Liver (tissue), 9 donors: ENCODE data around the gene ERN1. TPM values are rescaled to one million over a fixed set of nuclear protein-coding genes. Genes with fewer than 3 reads are reported as not detected.
A peak's percentile ranks its signal among the peaks of the same experiment; 100 is the strongest.

ENCODE experiments used
- DNase-seq: peaks from one replicate; pipeline ENCODE4 v3.0.0-alpha.2; 2017; ENCODE audit warnings: low spot score
- H3K27ac ChIP-seq, 2 donors: one replicate each; pipeline ENCODE4 v1.7.0; 2013; ENCODE audit warnings: inconsistent platforms in 2 of 2, low read length in 2 of 2, control low read depth in 1 of 2, low read depth in 1 of 2, mild to moderate bottlenecking in 1 of 2
- H3K27me3 ChIP-seq, 4 donors: one replicate each; pipeline versions ENCODE4 v1.6.1 to v1.7.0; 2013; ENCODE audit warnings: low read length in 3 of 4, inconsistent platforms in 1 of 4, mild to moderate bottlenecking in 1 of 4, moderate library complexity in 1 of 4; ENCODE audit not compliant: control insufficient read depth in 4 of 4, insufficient read depth in 4 of 4
- H3K36me3 ChIP-seq, 4 donors: one replicate each; pipeline versions ENCODE4 v1.6.1 to v1.7.0; 2013; ENCODE audit warnings: low read length in 3 of 4, mild to moderate bottlenecking in 3 of 4, low read depth in 1 of 4, moderate library complexity in 1 of 4; ENCODE audit not compliant: control insufficient read depth in 4 of 4, insufficient read depth in 3 of 4
- H3K4me1 ChIP-seq, 4 donors: one replicate each; pipeline versions ENCODE4 v1.6.1 to v1.7.0; 2013; ENCODE audit warnings: low read length in 3 of 4, mild to moderate bottlenecking in 3 of 4, moderate library complexity in 1 of 4; ENCODE audit not compliant: control insufficient read depth in 4 of 4, insufficient read depth in 4 of 4
- H3K4me3 ChIP-seq, 3 donors: one replicate each; pipeline versions ENCODE4 v1.6.1 to v1.7.0; 2013; ENCODE audit warnings: low read length in 3 of 3, control low read depth in 1 of 3, low read depth in 1 of 3, mild to moderate bottlenecking in 1 of 3
- H3K9ac ChIP-seq, 2 donors: one replicate each; pipeline ENCODE4 v1.7.0; 2013; ENCODE audit warnings: low read length in 2 of 2, mild to moderate bottlenecking in 2 of 2, moderate library complexity in 2 of 2, control low read depth in 1 of 2, low read depth in 1 of 2
- H3K9me3 ChIP-seq, 4 donors: one replicate each; pipeline versions ENCODE4 v1.6.1 to v1.7.0; 2013; ENCODE audit warnings: low read length in 3 of 4; ENCODE audit not compliant: control insufficient read depth in 4 of 4
- EGR1 ChIP-seq, 2 donors: IDR thresholded peaks; 2 replicates each; pipeline ENCODE4 v1.6.1; 2016 to 2018; ENCODE audit warnings: antibody characterized with exemption in 2 of 2, low read depth in 2 of 2
- FOXA1 ChIP-seq: IDR thresholded peaks from 2 replicates; pipeline ENCODE4 v1.6.1; 2016; ENCODE audit warnings: antibody characterized with exemption
- FOXA2 ChIP-seq: IDR thresholded peaks from 2 replicates; pipeline ENCODE4 v1.6.1; 2016; ENCODE audit warnings: antibody characterized with exemption
- GABPA ChIP-seq, 2 donors: IDR thresholded peaks in 1 of 2; conservative IDR thresholded peaks in 1 of 2; 2 replicates each; pipeline ENCODE4 v1.6.1; 2016; ENCODE audit warnings: antibody characterized with exemption in 2 of 2, mild to moderate bottlenecking in 1 of 2, moderate library complexity in 1 of 2
- HNF4A ChIP-seq, 2 donors: conservative IDR thresholded peaks; 2 replicates each; pipeline ENCODE4 v1.6.1; 2016; ENCODE audit warnings: antibody characterized with exemption in 2 of 2, mild to moderate bottlenecking in 2 of 2
- HNF4G ChIP-seq: IDR thresholded peaks from 2 replicates; pipeline ENCODE4 v1.6.1; 2016; ENCODE audit warnings: antibody characterized with exemption
- REST ChIP-seq: IDR thresholded peaks from 2 replicates; pipeline ENCODE4 v1.6.1; 2016; ENCODE audit warnings: antibody characterized with exemption, mild to moderate bottlenecking
- TAF1 ChIP-seq: conservative IDR thresholded peaks from 2 replicates; pipeline ENCODE4 v1.6.1; 2016; ENCODE audit warnings: antibody characterized with exemption, mild to moderate bottlenecking
- YY1 ChIP-seq: IDR thresholded peaks from 2 replicates; pipeline ENCODE4 v1.6.1; 2016; ENCODE audit warnings: antibody characterized with exemption, mild to moderate bottlenecking
- WGBS: extraction: QIAGEN DNeasy Blood & Tissue Kit; methylation state at CpG from one replicate; pipeline ENCODE4 v1.1.7; 2013; 5-methylcytosine and 5-hydroxymethylcytosine counted together
- polyA plus RNA-seq, 2 donors: library from polyadenylated mRNA; stranded (reverse) in 1 of 2; unstranded in 1 of 2; fragments of 200-250 nt in 1 of 2; fragments of >200 nt in 1 of 2; fragmentation: Nextera tagmentation in 1 of 2; extraction: Ambion mirVana in 1 of 2; gene quantifications; one replicate each; pipeline versions ENCODE4 v1.2.1 to v1.2.3, GENCODE V29; 2013 to 2015
- total RNA-seq, 2 donors: library from RNA; depleted of rRNA; stranded (reverse); fragments of >200 nt; gene quantifications; one replicate each; pipeline ENCODE4 v1.2.3, GENCODE V29; 2014
- TF ChIP-seq, protein P1 (sequence below): IDR thresholded peaks from 2 replicates; pipeline ENCODE4 v1.6.1; 2016; ENCODE audit warnings: antibody characterized with exemption
- TF ChIP-seq, protein P2 (sequence below): fragments of 150-350 bp; IDR thresholded peaks from 2 replicates; pipeline ENCODE4 v1.5.1; 2017; ENCODE audit warnings: improper control_type of control experiment, low read depth, low read length; ENCODE audit not compliant: missing input control
- donor health status: healthy.
- donor health status: healthy.
- donor health status: healthy.
- donor health status: healthy.
- donor health status: healthy.

Gene ERN1
- total and polyA plus RNA-seq, 4 donors, result 6.3 to 35.1 (median 14.9) TPM

DNA sequence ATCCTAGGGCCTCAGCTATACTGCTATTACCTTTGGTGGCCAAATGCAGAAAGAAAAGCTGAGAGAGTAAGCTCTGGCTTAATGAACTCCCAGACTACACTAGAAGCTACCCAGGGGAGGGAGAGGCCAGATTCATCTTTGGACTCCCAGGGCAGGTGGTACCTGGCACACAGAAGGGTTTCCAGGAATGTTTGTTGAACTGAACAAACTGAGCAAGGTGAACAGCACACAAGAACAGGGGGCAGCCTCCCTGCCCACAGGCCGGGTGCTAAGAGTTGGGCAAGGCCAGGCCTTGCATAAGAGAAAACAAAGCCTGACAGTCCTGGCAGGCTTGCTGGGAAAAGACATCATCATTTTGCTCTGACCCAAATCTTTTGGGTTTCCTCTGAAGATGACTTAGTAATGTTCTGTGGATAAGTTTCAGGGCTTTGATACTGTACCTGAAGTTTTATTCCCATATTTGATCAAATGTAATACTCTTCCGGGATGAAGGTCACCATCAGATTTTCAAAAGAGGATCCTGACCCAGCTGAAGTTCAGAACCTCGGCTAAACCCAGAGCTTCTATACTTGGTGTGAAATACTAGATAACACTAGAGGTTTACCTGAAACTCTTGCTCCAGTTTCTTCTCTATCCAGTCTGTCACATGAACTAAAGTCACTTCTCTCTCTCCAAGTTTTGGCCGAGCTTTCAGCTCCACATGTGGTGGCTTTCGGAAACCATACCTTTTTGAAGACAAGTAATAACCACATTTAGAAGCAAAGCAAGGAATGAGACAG lies 20.5 kb upstream of the ERN1 start (continued):
- TF ChIP-seq REST, result peak; percentile 90
- TF ChIP-seq FOXA2, result peak; percentile 93
- TF ChIP-seq, protein P1, sequence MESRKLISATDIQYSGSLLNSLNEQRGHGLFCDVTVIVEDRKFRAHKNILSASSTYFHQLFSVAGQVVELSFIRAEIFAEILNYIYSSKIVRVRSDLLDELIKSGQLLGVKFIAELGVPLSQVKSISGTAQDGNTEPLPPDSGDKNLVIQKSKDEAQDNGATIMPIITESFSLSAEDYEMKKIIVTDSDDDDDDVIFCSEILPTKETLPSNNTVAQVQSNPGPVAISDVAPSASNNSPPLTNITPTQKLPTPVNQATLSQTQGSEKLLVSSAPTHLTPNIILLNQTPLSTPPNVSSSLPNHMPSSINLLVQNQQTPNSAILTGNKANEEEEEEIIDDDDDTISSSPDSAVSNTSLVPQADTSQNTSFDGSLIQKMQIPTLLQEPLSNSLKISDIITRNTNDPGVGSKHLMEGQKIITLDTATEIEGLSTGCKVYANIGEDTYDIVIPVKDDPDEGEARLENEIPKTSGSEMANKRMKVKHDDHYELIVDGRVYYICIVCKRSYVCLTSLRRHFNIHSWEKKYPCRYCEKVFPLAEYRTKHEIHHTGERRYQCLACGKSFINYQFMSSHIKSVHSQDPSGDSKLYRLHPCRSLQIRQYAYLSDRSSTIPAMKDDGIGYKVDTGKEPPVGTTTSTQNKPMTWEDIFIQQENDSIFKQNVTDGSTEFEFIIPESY, result peak; percentile 94
- TF ChIP-seq EGR1 (IDR thresholded peaks at IDR 0.05; ENCODE audit: low read depth in 2 of 2), result peak; percentile 53 to 84
- TF ChIP-seq HNF4G, result peak; percentile 96

DNA sequence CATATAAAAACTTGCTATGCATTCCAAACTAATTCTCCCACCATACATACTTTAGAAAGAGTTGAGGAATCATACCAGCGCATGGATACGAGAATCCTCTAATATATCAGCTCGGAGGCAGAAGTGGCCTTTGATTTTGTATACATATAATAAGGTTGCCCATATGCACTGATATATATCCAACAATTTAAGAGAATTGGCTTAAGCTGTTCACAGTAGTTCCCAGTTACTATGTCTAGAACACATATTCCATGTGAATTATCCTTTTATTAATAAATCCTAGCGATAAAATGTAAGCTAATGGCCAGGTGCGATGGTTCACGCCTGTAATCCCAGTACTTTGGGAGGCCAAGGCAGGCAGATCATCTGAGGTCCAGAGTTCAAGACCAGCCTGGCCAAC lies 19.3 kb upstream of the ERN1 start:
- peaks cover 6 to 63% (median 57%) of the 10 kb centered on the region in 4 donors for H3K4me1 ChIP-seq
- no peak overlapping the region for H3K4me3 ChIP-seq
- no peaks in the 10 kb centered on the region for H3K27me3 ChIP-seq
- H3K36me3 ChIP-seq, result peaks cover 3 to 13% (median 6%) of the 10 kb centered on the region in 4 donors
- no peak overlapping the region for H3K9ac ChIP-seq
- peak overlapping the region; percentile 9 to 96 for H3K27ac ChIP-seq
- TF ChIP-seq REST (no peak), YY1 (no peak), FOXA1 (no peak), GABPA (IDR thresholded peaks at IDR 0.05 in 1 of 2, conservative IDR thresholded peaks at IDR 0.05 in 1 of 2) (no peak), HNF4G (no peak), TAF1 (no peak), HNF4A (conservative IDR thresholded peaks at IDR 0.05) (no peak)
- TF ChIP-seq, protein P2, sequence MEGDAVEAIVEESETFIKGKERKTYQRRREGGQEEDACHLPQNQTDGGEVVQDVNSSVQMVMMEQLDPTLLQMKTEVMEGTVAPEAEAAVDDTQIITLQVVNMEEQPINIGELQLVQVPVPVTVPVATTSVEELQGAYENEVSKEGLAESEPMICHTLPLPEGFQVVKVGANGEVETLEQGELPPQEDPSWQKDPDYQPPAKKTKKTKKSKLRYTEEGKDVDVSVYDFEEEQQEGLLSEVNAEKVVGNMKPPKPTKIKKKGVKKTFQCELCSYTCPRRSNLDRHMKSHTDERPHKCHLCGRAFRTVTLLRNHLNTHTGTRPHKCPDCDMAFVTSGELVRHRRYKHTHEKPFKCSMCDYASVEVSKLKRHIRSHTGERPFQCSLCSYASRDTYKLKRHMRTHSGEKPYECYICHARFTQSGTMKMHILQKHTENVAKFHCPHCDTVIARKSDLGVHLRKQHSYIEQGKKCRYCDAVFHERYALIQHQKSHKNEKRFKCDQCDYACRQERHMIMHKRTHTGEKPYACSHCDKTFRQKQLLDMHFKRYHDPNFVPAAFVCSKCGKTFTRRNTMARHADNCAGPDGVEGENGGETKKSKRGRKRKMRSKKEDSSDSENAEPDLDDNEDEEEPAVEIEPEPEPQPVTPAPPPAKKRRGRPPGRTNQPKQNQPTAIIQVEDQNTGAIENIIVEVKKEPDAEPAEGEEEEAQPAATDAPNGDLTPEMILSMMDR, result no peak
- no peak for DNase-seq
- WGBS, result 91% methylated on average over 6 of the region's 6 CpGs
- no peaks in the 10 kb centered on the region for H3K9me3 ChIP-seq
